HG03460 (cell line): ENCODE measurements around the gene ARHGAP32.
"Not testable (repeated sequence)": the region's sequence is repeated elsewhere in the genome, so short reads cannot be mapped to it uniquely, and the experiment has no call there.

ENCODE experiments used
- ATAC-seq: cut with Tn5 transposase; IDR thresholded peaks from one replicate; pipeline ENCODE4 v1.9.1; 2021; ENCODE audit not compliant: unreplicated experiment

ARHGAP32 gene

GRCh38 chr11:129204150-129204838 lies 12.2 kb upstream of the ARHGAP32 start:
- ATAC-seq = no peak

- no peak for ATAC-seq
Measured at GRCh38 chr11:129202646-129203045, 10.5 kb upstream of the ARHGAP32 start.

GRCh38 chr11:129195682-129196081 lies 3.6 kb upstream of the ARHGAP32 start:
- no peak for ATAC-seq

- ATAC-seq = no peak
Measured at GRCh38 chr11:129191649-129192048, 476 bp downstream of the ARHGAP32 start.

- no peak for ATAC-seq
Measured at GRCh38 chr11:129190087-129190486, 2.0 kb downstream of the ARHGAP32 start.

GRCh38 chr11:129189646-129190045 lies 2.5 kb downstream of the ARHGAP32 start:
- no peak for ATAC-seq

- ATAC-seq = not testable (repeated sequence)
Measured at GRCh38 chr11:129185082-129185481, 7.0 kb downstream of the ARHGAP32 start.

GRCh38 chr11:129184581-129184980 lies 7.5 kb downstream of the ARHGAP32 start:
- ATAC-seq = no peak

GRCh38 chr11:129167315-129167714 lies 24.8 kb downstream of the ARHGAP32 start:
- no peak for ATAC-seq

GRCh38 chr11:129163714-129164164 lies 28.4 kb downstream of the ARHGAP32 start:
- no peak for ATAC-seq

- ATAC-seq = not testable (repeated sequence)
Measured at GRCh38 chr11:129157080-129157479, 35.0 kb downstream of the ARHGAP32 start.

- ATAC-seq = no peak
Measured at GRCh38 chr11:129155745-129156144, 36.4 kb downstream of the ARHGAP32 start.

- ATAC-seq = no peak
Measured at GRCh38 chr11:129148487-129148886, 43.6 kb downstream of the ARHGAP32 start.

- no peak for ATAC-seq
Measured at GRCh38 chr11:129146191-129146590, 45.9 kb downstream of the ARHGAP32 start.

- no peak for ATAC-seq
Measured at GRCh38 chr11:129145276-129145675, 46.8 kb downstream of the ARHGAP32 start.

- ATAC-seq = no peak
Measured at GRCh38 chr11:129144256-129144655, 47.9 kb downstream of the ARHGAP32 start.

- no peak for ATAC-seq
Measured at GRCh38 chr11:129143335-129143734, 48.8 kb downstream of the ARHGAP32 start.

GRCh38 chr11:129141748-129142523 lies 50.2 kb downstream of the ARHGAP32 start:
- no peak for ATAC-seq

- no peak for ATAC-seq
Measured at GRCh38 chr11:129131316-129131715, 60.8 kb downstream of the ARHGAP32 start.

- ATAC-seq = not testable (repeated sequence)
Measured at GRCh38 chr11:129128881-129129620, 63.1 kb downstream of the ARHGAP32 start.

GRCh38 chr11:129119036-129119435 lies 73.1 kb downstream of the ARHGAP32 start:
- ATAC-seq = no peak
